CMK (cell line): ENCODE data around the gene ATP8B1.
"Not testable (repeated sequence)": the region's sequence is repeated elsewhere in the genome, so short reads cannot be mapped to it uniquely, and the experiment has no call there.

Source experiments
- DNase-seq: peaks from one replicate; pipeline ENCODE4 v3.0.0-alpha.2; 2010; ENCODE audit warnings: low read depth

The ATP8B1 gene

DNA sequence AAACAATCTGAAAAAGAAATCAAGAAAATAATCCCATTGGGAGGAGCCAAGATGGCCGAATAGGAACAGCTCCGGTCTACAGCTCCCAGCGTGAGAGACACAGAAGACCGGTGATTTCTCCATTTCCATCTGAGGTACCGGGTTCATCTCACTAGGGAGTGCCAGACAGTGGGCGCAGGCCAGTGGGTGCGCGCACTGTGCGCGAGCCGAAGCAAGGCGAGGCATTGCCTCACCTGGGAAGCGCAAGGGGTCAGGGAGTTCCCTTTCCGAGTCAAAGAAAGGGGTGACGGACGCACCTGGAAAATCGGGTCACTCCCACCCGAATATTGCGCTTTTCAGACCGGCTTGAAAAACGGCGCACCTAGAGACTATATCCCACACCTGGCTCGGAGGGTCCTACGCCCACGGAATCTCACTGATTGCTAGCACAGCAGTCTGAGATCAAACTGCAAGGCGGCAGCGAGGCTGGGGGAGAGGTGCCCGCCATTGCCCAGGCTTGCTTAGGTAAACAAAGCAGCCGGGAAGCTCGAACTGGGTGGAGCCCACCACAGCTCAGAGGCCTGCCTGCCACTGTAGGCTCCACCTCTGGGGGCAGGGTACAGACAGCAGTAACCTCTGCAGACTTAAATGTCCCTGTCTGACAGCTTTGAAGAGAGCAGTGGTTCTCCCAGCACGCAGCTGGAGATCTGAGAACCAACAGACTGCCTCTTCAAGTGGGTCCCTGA, 83.7 kb downstream of the ATP8B1 start:
- DNase-seq: not testable (repeated sequence)

DNA sequence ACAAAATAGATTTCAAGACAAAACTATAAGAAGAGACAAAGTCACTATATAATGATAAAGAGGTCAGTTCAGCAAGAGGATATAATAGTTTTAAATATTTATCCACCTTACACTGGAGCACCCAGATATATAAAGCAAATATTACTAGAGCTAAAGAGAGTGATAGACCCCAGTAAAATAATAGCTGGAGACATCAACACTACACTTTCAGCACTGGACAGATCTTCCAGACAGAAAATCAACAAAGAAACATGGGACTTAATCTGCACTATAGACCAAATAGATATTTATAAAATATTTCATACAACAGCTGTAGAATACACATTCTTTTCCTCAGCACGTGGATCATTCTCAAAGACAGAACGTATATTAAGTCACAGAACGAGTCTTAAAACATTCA, 86.6 kb downstream of the ATP8B1 start:
- DNase-seq: no peak

DNA sequence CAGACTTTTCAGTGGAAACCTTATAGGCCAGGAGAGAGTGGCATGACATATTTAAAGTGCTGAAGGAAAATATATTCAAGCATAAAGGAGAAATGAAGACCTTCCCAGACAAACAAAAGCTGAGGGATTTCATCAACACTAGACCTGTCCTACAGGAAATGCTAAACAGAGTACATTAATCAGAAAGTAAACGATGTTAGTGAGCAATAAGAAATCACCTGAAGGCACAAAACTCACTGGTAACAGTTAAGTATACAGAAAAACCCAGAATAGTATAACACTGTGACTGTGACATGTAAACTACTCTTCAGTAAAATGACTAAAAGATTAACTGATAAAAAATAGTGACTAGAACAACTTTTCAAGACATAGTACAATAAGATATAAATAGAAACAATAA, 87.4 kb downstream of the ATP8B1 start:
- no peak for DNase-seq

DNA sequence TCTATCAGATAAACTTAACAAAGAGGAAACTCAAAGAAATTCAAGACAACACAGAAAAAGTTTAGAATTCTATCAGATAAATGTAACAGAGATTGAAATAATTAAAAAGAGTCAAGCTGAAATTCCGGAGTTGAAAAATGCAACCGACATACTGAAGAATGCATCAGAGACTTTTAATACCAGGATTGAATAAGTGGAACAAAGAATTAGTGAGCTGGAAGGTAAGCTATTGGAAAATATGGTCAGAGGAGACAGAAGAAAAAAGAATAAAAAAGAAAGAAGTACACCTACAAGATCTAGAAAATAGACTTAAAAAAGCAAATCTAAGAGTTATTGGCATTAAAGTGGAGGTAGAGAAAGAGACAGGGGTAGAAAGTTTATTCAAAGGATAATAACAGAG, 88.0 kb downstream of the ATP8B1 start:
- no peak for DNase-seq

DNA sequence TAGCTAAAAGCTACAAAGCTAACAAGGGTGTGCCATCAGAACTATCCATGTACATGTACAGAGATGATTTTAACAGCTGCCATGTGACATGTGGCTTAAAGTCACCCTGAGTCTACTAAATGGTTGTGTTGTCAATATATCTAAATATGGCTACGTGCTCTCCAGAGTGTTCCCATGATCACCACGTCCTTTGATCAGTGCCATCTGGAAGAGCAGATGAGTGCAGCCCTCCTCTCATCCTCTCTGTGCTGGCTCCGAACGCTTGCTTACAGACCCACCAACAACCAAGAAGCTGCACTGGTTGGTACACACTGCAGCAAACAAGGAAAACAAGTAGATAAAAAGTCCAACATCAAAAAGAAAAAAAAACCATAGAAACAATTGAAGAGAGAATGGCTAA, 92.9 kb downstream of the ATP8B1 start:
- DNase-seq: no peak

DNA sequence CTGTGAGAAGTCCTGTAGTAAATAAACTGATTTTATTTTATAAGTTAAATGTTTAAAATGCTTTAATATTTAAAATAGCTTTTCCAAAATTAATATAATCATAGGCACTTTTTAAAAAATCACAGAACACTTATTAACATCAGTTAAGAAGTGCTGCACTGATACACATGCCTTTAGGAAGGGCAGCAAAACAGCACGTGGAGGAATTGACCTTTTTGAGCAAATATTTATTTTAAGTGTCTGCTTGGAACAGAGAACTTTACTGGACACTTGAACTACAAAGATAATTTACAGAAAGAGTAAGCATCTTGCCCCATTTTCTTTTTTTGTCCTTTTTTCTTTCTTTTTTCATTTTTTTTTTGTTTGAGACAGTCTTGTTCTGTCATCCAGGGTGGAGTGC, 93.8 kb downstream of the ATP8B1 start:
- DNase-seq: no peak

DNA sequence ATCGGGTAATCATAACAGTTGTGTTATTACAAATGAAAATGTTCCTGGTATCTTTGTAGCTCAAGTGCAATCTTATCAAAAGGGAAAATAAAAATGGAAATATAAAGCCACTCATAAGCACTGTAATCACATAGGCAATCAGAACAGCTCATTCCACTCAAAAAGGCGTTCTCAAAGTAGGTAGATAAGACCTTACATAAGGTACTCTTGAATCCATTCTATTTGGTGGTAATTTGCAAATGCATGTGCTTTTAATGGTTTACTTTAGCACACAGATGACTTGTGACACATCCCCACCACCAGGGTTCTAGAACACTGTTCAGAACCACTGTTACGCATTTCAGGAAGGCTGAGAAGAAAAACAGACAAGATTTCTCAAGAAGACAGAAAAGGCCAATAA, 94.8 kb downstream of the ATP8B1 start:
- DNase-seq: no peak

DNA sequence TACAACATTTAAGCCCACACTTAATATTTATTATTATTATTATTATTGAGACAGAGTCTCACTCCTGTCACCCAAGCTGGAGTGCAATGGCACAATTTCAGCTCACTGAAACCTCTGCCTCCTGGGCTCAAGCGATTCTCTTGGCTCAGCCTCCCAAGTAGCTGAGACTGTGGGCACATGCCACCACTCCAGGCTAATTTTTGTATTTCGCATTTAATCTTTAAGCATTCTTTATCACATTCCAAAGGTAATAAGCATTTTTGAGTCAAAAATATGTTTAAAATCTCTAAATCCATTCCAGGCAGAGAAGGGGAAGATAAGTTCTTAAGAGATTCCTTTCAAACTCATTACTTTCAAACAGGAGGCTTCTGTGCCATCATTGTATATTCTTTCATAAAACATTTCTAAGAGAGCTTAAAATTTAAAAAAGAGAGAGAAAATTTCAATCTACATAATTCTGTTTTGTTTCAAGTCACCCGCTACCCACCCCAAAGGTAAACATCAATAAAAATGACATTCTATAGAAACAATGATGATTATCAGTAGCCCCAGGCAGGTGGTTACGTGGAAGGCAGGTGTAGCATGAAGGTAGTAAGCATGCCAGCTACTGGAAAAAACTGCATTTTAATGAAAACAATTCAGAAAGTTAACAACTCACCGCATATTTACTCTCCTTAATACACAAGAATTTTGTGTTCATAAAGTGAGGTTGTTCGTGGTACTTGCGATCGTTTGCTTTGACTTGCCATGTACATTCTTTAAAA, 97.1 kb downstream of the ATP8B1 start:
- no peak for DNase-seq

DNA sequence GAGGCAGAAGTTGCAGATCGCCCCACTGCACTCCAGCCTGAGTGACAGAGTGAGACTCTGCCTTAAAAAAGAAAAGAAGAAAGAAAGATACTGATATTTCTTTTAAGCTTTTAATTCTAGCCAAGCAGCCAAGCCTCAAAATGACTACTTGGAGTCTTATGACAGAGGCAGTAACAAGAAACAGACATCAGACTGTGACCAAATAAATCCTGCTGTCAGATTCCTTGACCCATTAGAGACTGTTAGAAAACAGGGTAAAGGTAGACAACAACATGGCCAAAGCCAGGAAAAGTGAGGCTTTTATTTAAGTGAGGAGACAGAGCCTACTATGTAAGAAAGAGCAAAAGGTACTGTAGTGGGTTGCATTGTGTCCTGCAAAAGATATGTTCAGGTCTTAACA, 98.1 kb downstream of the ATP8B1 start:
- DNase-seq: no peak

DNA sequence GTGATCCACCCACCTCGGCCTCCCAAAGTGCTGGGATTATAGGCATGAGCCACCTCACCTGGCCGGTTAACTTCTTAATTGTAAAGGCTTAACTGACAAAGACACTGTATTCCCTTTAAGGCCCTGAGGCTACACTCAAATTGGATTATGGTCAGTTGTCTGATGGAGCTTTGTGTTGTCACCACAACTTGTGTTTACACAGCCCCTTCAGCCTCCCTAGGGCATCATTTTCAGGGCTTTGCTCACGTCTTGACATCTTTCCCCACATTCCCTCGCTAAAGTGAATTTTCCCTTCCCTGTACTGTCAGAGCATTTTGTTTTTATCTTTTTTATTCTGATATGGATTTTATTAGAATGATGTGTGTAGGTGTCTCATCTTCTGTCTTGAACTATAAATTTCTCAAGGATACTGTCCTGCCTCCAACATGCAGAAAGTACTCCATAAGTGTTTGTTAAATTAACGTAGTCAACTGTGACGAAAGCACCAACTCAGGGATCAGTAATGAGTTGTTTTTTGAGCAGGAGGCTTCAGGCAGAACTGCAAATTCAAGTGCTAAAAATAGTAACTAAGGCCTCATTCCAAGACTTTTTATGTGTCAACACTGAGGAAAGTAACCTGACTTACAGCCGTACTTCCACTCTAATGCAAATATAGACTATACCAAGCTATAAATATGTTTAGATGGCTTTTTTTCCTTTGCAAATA, 104.4 kb downstream of the ATP8B1 start:
- DNase-seq: no peak

DNA sequence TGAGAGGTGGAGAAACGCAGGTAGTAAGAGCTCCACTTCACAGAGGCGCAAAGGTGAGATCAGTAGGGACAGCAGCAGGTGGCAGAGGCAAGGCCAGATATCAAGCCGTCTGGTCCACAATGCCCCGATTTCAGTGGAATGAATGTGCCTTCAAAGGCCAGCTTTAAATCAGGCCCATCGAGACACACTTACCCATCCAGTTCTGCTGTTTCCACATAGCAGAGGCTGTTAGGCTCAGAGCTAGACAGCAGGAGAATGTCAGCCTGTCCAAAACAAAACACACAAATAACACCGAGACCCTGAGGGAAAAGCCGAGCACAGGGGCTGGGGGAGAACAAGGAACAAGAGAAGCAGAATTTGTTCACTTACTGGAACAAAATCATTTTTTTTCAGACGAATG, 105.7 kb downstream of the ATP8B1 start:
- DNase-seq: no peak

DNA sequence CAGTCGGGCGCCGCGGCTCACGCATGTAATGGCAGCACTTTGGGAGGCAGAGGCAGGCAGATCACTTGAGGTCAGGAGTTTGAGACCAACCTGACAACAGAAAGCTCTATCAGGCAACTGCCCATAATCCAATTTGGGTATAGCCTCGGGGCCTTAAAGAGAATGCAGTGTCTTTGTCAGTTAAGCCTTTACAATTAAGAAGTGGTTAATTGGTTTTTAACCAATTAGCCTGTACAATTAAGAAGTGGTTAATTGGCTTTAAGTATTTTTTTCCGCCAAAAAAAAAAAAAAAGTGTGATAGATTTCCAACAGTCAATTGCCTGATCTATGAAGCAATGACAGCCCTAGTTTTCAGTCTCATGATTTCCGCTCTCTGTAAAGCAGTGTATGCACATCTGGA, 106.8 kb downstream of the ATP8B1 start:
- DNase-seq: no peak

DNA sequence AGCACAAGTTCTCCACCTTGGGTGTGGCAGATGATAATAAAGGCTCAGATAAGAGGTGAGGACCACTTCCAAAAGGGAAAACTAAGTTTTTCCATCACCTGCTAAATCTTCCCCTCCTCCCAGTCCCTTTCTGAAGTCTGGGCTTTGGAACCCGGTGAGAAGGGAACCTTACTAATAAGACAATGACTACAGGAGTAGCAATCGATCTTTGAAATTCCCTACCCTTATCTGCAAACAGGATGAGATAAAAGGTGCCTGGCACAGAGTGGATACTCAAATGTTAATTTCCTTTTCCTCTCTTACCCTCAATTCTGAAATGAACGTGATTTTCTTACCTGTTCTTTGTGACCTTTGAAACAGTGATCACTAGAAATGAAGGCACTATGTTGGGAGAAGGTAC, 111.8 kb downstream of the ATP8B1 start:
- no peak for DNase-seq

DNA sequence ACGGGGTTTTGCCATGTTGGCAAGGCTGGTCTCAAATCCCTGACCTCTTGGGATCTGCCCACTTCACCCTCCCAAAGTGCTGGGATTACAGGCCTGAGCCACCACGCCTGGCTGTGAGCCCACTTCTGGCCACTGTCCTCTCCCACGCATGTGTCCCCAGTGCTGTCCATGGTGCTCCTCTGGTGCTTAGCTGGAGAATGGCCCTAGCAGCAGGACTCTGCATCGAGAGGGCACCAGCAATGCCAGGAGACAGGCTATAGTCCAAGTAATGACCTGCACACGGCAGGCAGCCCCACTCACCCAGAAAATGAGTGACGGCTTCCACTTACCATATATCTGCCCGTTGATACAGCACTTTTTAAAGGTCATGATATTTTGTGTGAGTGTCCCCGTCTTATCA, 115.1 kb downstream of the ATP8B1 start:
- no peak for DNase-seq

DNA sequence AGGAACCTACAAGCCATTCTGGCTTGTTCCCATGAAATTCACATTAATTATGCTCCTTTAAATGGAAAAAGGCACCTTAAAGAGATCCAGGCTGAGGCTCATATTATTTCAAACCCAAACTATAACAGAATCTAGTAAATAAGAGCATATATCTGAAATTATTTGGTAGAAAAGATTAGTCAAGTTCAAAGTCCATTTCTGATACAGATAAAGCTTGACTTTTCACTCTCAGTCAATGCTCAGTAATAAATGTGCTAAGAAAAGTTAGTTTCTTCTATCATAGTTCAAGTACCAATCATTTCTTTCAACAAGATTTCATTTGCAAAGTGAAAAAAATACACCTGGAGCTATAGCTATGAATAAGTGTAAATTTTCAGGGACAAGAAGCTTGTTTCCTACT, 119.6 kb downstream of the ATP8B1 start:
- DNase-seq: no peak

DNA sequence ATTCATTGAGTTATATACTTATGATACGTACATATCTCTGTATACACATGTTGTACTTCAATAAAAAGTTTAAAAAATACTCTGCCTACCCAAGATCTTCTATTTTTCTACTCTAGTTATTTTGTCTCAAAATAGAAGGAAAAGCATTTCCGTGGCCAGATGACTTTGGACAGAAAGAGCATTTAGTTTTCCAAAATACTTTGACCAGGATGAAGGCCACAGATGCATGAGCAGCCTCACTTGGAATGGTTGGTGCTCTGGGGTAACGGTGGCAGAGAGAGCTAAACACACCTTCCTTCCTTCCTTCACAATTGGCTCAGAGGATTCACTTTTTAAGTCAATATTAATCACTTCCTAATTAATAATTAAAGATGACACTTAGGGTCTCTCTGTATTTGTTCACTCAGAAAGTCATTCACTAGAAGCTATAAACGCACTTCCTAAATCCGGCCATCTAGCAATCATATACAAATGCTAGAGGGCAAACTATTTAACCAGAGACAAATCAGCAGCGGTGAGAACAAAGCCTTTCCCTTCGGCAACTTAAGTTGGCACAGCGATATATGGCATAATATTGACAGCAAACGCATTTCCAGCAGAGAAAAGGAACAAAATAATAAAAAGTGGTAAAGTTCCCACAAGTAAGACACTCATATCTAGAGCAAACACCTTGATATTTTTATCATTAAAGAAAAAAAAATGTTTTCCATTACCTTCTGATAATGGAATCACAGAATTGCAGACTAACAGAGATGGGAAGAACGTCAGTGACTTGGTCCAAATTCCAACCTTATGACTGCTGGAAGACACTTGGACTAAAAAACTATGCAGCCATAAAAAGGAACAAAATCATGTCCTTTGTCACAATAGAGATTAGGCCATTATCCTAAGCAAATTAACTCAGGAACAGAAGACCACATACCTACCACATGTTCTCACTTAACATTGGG, 125.6 kb downstream of the ATP8B1 start:
- DNase-seq: no peak

DNA sequence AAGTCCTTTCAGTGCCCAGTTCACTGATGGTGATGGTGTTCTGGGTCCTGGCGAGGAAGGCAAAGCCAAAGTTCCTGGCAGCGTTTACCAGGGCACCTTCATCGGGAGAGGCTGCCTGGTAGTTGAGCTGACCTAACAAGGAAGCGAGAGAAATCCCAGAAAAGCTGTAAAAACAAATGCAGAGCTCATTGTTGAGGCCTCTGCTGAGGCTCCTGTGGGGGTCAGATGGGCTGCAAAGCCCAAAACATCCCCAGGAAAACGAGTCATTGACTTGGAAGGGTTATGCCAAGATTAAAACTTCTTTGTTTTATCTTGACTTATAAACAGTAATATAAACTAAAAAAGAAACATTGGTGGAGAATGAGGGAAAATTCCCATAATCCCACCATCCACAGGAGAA, 128.2 kb downstream of the ATP8B1 start:
- no peak for DNase-seq

DNA sequence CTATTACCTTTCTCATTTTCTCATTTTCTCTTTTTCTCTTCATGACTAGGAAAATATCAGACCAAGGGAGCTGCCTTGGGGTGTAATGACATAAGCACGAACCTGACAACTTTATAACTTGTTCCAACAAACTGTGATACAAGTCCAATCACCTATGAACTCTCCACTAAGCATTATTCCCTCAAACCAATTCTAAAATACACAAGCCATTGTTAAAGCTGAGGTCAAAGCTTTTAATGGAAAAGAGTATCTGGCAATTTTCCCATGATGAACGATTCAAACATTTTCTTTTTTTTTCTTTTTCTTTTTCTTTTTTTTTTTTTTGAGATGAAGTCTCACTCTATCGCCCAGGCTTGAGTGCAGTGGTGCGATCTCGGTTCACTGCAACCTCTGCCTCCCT, 133.1 kb downstream of the ATP8B1 start:
- DNase-seq: no peak

DNA sequence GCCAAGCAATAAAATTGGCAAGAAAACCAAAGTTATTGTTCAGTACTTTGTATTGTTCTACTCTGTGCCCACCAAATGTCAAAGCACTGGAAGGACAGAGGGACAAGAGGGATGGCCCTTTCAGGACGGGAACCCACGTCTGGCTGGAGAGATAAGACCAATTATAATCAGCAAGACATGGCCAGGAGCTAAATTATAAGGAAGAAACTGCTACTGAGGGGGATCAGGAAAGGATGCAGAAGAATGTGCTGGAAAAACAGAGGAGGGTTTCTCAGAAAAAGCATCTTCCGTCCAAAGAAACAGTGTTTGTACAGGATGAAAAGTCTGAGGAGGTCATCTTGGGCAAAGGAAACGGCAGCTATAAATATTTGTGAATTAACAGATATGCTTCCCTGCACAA, 135.1 kb downstream of the ATP8B1 start:
- DNase-seq: peak; percentile 54

DNA sequence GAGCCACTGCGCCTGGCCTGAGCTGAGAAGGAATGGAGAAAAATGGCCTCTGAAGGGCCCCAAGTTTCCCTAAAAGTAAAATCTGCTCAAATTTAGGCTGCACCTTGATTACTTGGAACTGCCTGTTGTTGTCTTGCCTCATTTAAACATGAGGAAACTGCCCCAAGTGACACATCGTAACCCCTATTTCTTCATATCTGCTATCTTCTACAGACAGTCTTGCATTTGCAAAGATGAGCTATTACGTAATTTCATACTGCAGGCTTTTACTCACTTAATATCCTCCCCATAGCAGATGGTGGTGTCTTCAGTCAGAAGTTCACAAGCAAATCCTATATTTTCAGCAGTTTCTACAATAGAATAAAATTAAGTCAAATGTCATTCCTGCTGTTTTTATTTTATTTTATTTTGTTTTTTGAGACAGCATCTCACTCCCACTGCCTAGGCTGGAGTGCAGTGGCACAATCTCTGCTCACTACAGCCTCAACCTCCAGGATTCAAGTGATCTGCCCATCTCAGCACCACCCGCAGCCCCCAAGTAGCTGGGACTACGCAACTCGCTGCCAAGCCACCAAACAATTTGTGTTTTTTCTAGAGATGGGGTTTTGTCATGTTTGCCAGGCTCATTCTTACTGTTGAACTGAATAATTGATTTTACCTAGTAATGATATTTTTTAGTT, 136.2 kb downstream of the ATP8B1 start:
- no peak for DNase-seq

DNA sequence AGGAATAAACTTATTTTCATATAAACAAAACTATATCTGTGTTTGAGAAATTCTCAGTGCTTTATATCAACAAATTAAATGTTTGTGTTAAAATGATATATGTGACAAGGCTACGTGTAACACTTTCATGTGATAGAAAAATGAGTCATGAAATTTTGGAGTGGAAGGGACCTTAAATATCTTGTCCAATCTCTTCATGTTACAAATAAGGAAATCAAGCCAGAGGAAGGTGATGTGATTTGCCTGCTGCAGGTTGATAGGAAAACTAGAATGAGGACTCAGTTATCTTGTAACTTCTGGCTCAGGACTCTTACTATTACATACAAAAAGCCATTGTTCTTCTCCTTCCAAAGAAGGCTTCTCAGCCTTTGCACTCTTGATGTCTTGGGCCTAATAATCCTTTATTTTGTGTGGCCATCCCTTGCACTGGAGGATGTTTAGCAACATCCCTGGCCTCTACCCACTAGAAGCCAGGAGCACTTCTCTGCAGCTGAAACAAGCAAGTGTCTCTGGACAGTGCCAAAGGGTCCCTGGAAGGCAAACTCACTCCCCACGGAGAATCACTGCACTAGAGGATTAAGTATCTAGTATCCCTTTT, 138.4 kb downstream of the ATP8B1 start:
- DNase-seq: no peak
